ENCODE results near the gene METTL8. TPM values are rescaled to one million over a fixed set of nuclear protein-coding genes. Genes with fewer than 3 reads are reported as not detected.

METTL8 gene
- total RNA-seq, 1 experiment from 2014 or later: 59.1 TPM

DNA sequence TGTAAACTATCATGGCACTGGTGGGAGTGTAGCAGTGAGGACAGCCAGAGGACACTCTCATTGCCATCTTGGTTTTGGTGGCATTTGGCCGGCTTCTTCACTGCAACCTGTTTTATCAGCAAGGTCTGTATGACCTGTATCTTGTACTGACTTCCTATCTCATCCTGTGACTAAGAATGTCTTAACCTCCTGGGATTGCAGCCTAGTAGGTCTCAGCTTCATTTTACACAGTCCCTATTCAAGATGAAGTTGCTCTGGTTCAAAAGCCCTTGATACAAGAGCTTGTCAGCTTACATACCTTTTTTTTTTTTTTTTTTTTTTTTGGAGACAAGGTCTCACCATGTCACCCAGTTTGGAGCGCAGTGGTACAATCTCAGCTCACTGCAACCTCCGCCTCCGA, 110.9 kb downstream of the METTL8 start (continued):
- TF ChIP-seq, protein P1, sequence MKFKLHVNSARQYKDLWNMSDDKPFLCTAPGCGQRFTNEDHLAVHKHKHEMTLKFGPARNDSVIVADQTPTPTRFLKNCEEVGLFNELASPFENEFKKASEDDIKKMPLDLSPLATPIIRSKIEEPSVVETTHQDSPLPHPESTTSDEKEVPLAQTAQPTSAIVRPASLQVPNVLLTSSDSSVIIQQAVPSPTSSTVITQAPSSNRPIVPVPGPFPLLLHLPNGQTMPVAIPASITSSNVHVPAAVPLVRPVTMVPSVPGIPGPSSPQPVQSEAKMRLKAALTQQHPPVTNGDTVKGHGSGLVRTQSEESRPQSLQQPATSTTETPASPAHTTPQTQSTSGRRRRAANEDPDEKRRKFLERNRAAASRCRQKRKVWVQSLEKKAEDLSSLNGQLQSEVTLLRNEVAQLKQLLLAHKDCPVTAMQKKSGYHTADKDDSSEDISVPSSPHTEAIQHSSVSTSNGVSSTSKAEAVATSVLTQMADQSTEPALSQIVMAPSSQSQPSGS (CRISPR knock-in tag; IDR thresholded peaks at IDR 0.05; ENCODE audit: borderline replicate concordance, low read depth): no peak

DNA sequence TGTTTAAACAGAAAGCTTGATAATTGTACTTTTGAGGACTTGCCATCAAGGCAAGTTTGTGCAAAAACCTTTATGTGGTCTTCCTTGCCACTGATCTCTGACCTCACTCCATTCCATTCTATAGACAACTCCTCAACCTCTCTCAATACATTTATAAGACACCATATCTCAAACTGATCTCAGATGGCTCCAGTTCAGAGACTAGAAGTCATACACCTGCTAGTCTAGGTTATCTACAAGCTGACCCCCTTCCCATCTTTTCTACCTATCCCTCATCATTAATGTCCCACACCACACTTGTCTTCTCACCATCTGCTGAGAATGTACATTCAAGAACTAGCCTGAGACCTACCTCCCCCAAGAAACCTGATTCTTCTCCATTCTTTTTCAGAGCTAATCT, 113.1 kb downstream of the METTL8 start:
- DNase-seq (ENCODE audit: low spot score) (no peak), ATAC-seq (no peak)
- Mint-ChIP-seq H3K27me3 (ENCODE audit: low read depth) (no peaks in the 10 kb centered on the region), H3K27ac (peak overlapping the region; percentile 100), H3K4me3 (no peak overlapping the region), H3K9me3 (no peaks in the 10 kb centered on the region), H3K36me3 (peaks cover 25% of the 10 kb centered on the region), H3K4me1 (peaks cover 81% of the 10 kb centered on the region)
- POLR2A ChIA-PET: interaction anchor here (0.5 kb wide), 1 partner anchor 97 kb away, joined by 4 read pairs; no protein-coding TSS in a partner anchor
- TF ChIP-seq ELF4 (CRISPR knock-in tag; IDR thresholded peaks at IDR 0.05; ENCODE audit: low read depth) (no peak), MYBL2 (CRISPR knock-in tag; IDR thresholded peaks at IDR 0.05) (no peak), NR1H2 (CRISPR knock-in tag; IDR thresholded peaks at IDR 0.05) (no peak)
- CTCF ChIA-PET: interaction anchor here (1.0 kb wide), 1 partner anchor 447 kb away, joined by 3 read pairs; no protein-coding TSS in a partner anchor

DNA sequence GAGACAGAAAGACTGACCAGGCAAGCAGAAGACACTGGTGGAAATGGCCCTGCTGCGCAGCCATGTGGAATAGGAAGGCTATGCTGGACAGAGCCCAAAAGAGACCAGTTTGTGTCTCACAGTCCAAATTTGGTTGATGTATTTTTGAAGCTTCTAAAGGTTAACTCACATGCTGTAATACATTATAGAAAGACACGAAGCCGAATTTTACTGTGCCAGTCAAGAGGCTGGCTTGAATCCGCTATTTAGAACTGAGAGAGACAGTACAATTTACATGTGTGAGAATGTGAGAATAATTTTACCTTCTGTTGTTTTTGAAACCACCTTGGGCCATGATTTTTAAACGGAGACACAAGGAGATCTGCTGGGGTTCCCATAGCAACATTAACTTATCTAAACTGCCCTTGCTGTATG, 113.6 kb downstream of the METTL8 start:
- peaks cover 80% of the 10 kb centered on the region for H3K4me1 Mint-ChIP-seq
- ChIA-PET CTCF (no interaction called here), POLR2A (no interaction called here)
- peak overlapping the region; percentile 59 for H3K4me3 Mint-ChIP-seq
- no peaks in the 10 kb centered on the region for H3K27me3 Mint-ChIP-seq (ENCODE audit: low read depth)
- DNase-seq (ENCODE audit: low spot score) (no peak), ATAC-seq (no peak)
- peaks cover 25% of the 10 kb centered on the region for H3K36me3 Mint-ChIP-seq
- TF ChIP-seq JUN (CRISPR knock-in tag; IDR thresholded peaks at IDR 0.05) (no peak), ZNF121 (CRISPR knock-in tag; IDR thresholded peaks at IDR 0.05) (no peak), TEAD1 (CRISPR knock-in tag; IDR thresholded peaks at IDR 0.05) (no peak), EMX1 (CRISPR knock-in tag; IDR thresholded peaks at IDR 0.05) (no peak), MXD4 (CRISPR knock-in tag; IDR thresholded peaks at IDR 0.05; ENCODE audit: borderline replicate concordance) (no peak)
- TF ChIP-seq, protein P2, sequence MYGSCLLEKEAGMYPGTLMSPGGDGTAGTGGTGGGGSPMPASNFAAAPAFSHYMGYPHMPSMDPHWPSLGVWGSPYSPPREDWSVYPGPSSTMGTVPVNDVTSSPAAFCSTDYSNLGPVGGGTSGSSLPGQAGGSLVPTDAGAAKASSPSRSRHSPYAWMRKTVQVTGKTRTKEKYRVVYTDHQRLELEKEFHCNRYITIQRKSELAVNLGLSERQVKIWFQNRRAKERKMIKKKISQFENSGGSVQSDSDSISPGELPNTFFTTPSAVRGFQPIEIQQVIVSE (CRISPR knock-in tag; IDR thresholded peaks at IDR 0.05; ENCODE audit: borderline replicate concordance): no peak
- H3K27ac Mint-ChIP-seq: peak overlapping the region; percentile 100
- no peaks in the 10 kb centered on the region for H3K9me3 Mint-ChIP-seq

DNA sequence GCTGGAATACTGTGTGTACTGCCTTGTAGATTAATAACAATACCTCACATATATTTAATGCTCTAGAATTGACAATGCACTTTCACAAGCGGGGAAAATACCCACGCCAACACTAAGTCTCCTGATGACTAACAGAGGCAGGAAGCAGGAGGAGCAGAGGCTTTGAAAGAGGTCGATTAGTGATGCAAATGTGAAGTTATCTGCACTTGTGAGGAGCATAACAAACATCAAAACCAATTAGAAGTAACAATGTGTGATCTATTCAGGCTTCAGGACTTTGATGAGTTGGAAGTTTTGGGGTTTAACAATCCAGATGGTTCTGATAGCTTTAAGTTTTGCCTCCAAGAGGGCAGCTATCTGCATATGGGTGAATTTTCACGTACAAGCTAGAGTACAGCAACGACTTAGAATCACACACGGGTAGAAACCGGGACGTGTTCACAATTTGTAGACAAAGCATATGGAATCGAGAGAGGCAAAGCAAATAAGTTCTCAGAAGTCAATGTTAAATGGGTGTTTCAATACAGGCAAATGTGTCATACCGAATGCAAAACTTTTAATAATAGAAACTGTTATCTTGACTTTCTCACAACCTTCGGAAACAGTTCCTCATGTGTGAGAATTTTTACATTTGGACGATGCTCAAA, 114.5 kb downstream of the METTL8 start:
- Mint-ChIP-seq H3K27ac (peak overlapping the region; percentile 100), H3K9me3 (no peaks in the 10 kb centered on the region), H3K4me3 (peak overlapping the region; percentile 59), H3K36me3 (peaks cover 31% of the 10 kb centered on the region), H3K27me3 (ENCODE audit: low read depth) (no peaks in the 10 kb centered on the region), H3K4me1 (peaks cover 83% of the 10 kb centered on the region)
- ATAC-seq (peak; percentile 21), DNase-seq (ENCODE audit: low spot score) (no peak)
- CTCF ChIA-PET: interaction anchor here (1.8 to 2.1 kb wide), 2 partner anchors 10 to 97 kb away, joined by 4 to 8 read pairs; no protein-coding TSS in a partner anchor
- POLR2A ChIA-PET: no interaction called here
- peak; percentile 18; the same call in 1 of the 2 replicates for TF ChIP-seq NFE2L1 (CRISPR knock-in tag; IDR thresholded peaks at IDR 0.05)
- peak; percentile 19; the same call in 1 of the 2 replicates for TF ChIP-seq JAZF1 (CRISPR knock-in tag; IDR thresholded peaks at IDR 0.05)
- TF ChIP-seq FOXK1 (CRISPR knock-in tag; IDR thresholded peaks at IDR 0.05): 0 out of 2 replicates have a peak, but pooled peaks have one; percentile 39
- TF ChIP-seq, protein P3, sequence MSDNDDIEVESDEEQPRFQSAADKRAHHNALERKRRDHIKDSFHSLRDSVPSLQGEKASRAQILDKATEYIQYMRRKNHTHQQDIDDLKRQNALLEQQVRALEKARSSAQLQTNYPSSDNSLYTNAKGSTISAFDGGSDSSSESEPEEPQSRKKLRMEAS (CRISPR knock-in tag; IDR thresholded peaks at IDR 0.05): 0 out of 2 replicates have a peak, but pooled peaks have one; percentile 12
- TF ChIP-seq, protein P4, sequence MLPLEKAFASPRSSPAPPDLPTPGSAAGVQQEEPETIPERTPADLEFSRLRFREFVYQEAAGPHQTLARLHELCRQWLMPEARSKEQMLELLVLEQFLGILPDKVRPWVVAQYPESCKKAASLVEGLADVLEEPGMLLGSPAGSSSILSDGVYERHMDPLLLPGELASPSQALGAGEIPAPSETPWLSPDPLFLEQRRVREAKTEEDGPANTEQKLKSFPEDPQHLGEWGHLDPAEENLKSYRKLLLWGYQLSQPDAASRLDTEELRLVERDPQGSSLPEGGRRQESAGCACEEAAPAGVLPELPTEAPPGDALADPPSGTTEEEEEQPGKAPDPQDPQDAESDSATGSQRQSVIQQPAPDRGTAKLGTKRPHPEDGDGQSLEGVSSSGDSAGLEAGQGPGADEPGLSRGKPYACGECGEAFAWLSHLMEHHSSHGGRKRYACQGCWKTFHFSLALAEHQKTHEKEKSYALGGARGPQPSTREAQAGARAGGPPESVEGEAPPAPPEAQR (CRISPR knock-in tag; IDR thresholded peaks at IDR 0.05): no peak
- TF ChIP-seq, protein P5, sequence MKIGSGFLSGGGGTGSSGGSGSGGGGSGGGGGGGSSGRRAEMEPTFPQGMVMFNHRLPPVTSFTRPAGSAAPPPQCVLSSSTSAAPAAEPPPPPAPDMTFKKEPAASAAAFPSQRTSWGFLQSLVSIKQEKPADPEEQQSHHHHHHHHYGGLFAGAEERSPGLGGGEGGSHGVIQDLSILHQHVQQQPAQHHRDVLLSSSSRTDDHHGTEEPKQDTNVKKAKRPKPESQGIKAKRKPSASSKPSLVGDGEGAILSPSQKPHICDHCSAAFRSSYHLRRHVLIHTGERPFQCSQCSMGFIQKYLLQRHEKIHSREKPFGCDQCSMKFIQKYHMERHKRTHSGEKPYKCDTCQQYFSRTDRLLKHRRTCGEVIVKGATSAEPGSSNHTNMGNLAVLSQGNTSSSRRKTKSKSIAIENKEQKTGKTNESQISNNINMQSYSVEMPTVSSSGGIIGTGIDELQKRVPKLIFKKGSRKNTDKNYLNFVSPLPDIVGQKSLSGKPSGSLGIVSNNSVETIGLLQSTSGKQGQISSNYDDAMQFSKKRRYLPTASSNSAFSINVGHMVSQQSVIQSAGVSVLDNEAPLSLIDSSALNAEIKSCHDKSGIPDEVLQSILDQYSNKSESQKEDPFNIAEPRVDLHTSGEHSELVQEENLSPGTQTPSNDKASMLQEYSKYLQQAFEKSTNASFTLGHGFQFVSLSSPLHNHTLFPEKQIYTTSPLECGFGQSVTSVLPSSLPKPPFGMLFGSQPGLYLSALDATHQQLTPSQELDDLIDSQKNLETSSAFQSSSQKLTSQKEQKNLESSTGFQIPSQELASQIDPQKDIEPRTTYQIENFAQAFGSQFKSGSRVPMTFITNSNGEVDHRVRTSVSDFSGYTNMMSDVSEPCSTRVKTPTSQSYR (CRISPR knock-in tag; IDR thresholded peaks at IDR 0.05): 0 out of 2 replicates have a peak, but pooled peaks have one; percentile 8
- TF ChIP-seq, protein P6, sequence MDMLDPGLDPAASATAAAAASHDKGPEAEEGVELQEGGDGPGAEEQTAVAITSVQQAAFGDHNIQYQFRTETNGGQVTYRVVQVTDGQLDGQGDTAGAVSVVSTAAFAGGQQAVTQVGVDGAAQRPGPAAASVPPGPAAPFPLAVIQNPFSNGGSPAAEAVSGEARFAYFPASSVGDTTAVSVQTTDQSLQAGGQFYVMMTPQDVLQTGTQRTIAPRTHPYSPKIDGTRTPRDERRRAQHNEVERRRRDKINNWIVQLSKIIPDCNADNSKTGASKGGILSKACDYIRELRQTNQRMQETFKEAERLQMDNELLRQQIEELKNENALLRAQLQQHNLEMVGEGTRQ (CRISPR knock-in tag; IDR thresholded peaks at IDR 0.05): no peak
- TF ChIP-seq TEAD1 (CRISPR knock-in tag; IDR thresholded peaks at IDR 0.05): peak; percentile 81
- TF ChIP-seq, protein P7, sequence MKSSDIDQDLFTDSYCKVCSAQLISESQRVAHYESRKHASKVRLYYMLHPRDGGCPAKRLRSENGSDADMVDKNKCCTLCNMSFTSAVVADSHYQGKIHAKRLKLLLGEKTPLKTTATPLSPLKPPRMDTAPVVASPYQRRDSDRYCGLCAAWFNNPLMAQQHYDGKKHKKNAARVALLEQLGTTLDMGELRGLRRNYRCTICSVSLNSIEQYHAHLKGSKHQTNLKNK (CRISPR knock-in tag; IDR thresholded peaks at IDR 0.05): peak; percentile 74; the same call in 1 of the 2 replicates
- no peak for TF ChIP-seq KAT7 (CRISPR knock-in tag; IDR thresholded peaks at IDR 0.05; ENCODE audit: borderline replicate concordance)
- no peak for TF ChIP-seq ZNF416 (CRISPR knock-in tag; IDR thresholded peaks at IDR 0.05)

Data from WTC11 (cell line).